OCI-LY3 (cell line): ENCODE measurements around the gene MBOAT7.

Experiments
- EZH2phosphoT487 ChIP-seq: fragments of 200-600 bp; shearing (Covaris generic); IDR thresholded peaks from 2 replicates; pipeline ENCODE4 v1.6.1; 2018; ENCODE audit warnings: antibody characterized with exemption, mixed run types, low read depth
- TF ChIP-seq, protein P1 (sequence below): fragments of 200-600, 300-600 bp; sonication (generic); IDR thresholded peaks from 2 replicates; pipeline ENCODE4 v1.5.1; 2014; ENCODE audit warnings: antibody characterized with exemption, low read length, low read depth

DNA sequence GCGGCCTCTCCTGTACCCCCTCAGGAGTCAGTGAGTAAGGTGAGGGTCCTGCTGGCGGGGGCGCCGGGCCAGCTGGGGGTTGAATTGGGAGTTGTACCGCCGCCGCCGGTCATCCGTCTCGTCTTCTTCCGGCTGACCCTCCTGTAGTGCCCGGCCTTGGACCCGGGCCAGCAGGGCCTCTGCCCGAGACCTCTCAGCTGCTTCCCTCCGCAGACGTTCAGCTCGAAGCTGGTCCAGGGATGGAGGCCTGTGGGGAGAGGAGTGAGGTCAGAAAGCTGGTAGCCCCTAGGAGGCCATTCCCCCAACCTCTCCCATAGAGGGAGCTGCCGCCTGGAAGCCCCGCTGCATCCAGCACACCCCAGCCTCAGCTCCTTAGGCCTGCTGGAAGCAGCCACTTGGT is 33.7 kb downstream of the MBOAT7 start:
- TF ChIP-seq, protein P1, sequence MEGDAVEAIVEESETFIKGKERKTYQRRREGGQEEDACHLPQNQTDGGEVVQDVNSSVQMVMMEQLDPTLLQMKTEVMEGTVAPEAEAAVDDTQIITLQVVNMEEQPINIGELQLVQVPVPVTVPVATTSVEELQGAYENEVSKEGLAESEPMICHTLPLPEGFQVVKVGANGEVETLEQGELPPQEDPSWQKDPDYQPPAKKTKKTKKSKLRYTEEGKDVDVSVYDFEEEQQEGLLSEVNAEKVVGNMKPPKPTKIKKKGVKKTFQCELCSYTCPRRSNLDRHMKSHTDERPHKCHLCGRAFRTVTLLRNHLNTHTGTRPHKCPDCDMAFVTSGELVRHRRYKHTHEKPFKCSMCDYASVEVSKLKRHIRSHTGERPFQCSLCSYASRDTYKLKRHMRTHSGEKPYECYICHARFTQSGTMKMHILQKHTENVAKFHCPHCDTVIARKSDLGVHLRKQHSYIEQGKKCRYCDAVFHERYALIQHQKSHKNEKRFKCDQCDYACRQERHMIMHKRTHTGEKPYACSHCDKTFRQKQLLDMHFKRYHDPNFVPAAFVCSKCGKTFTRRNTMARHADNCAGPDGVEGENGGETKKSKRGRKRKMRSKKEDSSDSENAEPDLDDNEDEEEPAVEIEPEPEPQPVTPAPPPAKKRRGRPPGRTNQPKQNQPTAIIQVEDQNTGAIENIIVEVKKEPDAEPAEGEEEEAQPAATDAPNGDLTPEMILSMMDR: no peak
- no peak for TF ChIP-seq EZH2phosphoT487
